HCT116 (cell line): ENCODE results near the gene TXLNG. TPM values are rescaled to one million over a fixed set of nuclear protein-coding genes. Genes with fewer than 3 reads are reported as not detected.

ENCODE experiments used
- ATAC-seq: fragments of 200-7000 bp; cut with Tn5 transposase; 2 replicates; pipeline ENCODE4 v1.9.1; 2020; ENCODE audit warnings: mild to moderate bottlenecking, moderate library complexity
- BruUV-seq: library from RNA; stranded (reverse); fragments of 400-500 nt; replicated peaks from 2 replicates; lab custom pipeline; 2021; lab: Mats Ljungman, UMichigan
- CTCF ChIA-PET: fragments of 300-600 bp; sonication (Branson Sonifier 250); formaldehyde crosslinking; loops from one replicate; lab custom pipeline; 2021; ENCODE audit warnings: antibody characterized with exemption; lab: Charles Lee
- POLR2A ChIA-PET: fragments of 300-600, 350-600 bp; sonication (Branson Sonifier 250); formaldehyde crosslinking; loops from one replicate; lab custom pipeline; 2021; ENCODE audit warnings: antibody characterized with exemption; lab: Charles Lee
- RAD21 ChIA-PET, 2 experiments: fragments of 300-600 bp; sonication (Branson Sonifier 250); formaldehyde crosslinking; loops; one replicate each; lab custom pipeline; 2023; ENCODE audit warnings: low total read pairs in 2 of 2; ENCODE audit not compliant: uncharacterized antibody in 2 of 2, unreplicated experiment in 2 of 2, low non-redundant PET in 1 of 2; lab: Charles Lee
- DNase-seq: peaks from one replicate; pipeline ENCODE4 v3.0.0-alpha.2; 2010; ENCODE audit warnings: low read depth, low spot score
- H2AFZ ChIP-seq: fragments of 200-600 bp; shearing (Covaris generic), sonication (generic); 2 replicates; pipeline ENCODE4 v1.6.1; 2017; ENCODE audit warnings: low read depth, mixed run types, mixed read lengths, antibody characterized with exemption, low read length; ENCODE audit not compliant: poor library complexity, severe bottlenecking
- H3K27ac ChIP-seq: 2 replicates; pipeline ENCODE4 v1.5.1; 2012; ENCODE audit warnings: low read depth, low read length
- H3K27me3 ChIP-seq: fragments of 200-600 bp; sonication (generic); 2 replicates; pipeline ENCODE4 v1.6.1; 2016; ENCODE audit warnings: mixed run types, low read length, mixed read lengths; ENCODE audit not compliant: insufficient read depth
- H3K36me3 ChIP-seq, 2 experiments: fragments of 200-500 bp in 1 of 2; fragments of 200-600 bp in 1 of 2; sonication (Bioruptor generic) in 1 of 2; sonication (generic) in 1 of 2; 2 replicates each; pipeline versions ENCODE4 v1.5.1 to v1.6.1; 2014 to 2016; ENCODE audit warnings: low read length in 2 of 2, inconsistent platforms in 1 of 2, mixed read lengths in 1 of 2, mixed run types in 1 of 2; ENCODE audit not compliant: insufficient read depth in 2 of 2, control insufficient read depth in 1 of 2
- H3K4me1 ChIP-seq, 2 experiments: fragments of 200-600 bp in 1 of 2; sonication (generic) in 1 of 2; 2 replicates each; pipeline versions ENCODE4 v1.5.1 to v1.6.1; 2012 to 2017; ENCODE audit warnings: low read length in 2 of 2, inconsistent platforms in 1 of 2, mild to moderate bottlenecking in 1 of 2, mixed read lengths in 1 of 2, mixed run types in 1 of 2, moderate library complexity in 1 of 2; ENCODE audit not compliant: insufficient read depth in 2 of 2, control insufficient read depth in 1 of 2
- H3K4me2 ChIP-seq: fragments of 200-600 bp; sonication (generic); 2 replicates; pipeline ENCODE4 v1.6.1; 2017; ENCODE audit warnings: mixed run types, low read length, mixed read lengths
- H3K4me3 ChIP-seq, 2 experiments: fragments of 200-600 bp in 1 of 2; sonication (generic) in 1 of 2; replicated peaks in 1 of 2; 2 replicates each; pipeline ENCODE4 v1.5.1; 2011 to 2016; ENCODE audit warnings: low read length in 2 of 2, control low read depth in 1 of 2, low read depth in 1 of 2, mild to moderate bottlenecking in 1 of 2, mixed read lengths in 1 of 2, mixed run types in 1 of 2
- H3K79me2 ChIP-seq: fragments of 200-600 bp; sonication (generic); 2 replicates; pipeline ENCODE4 v1.6.1; 2017; ENCODE audit warnings: mild to moderate bottlenecking, mixed run types, low read length, moderate library complexity, mixed read lengths; ENCODE audit not compliant: insufficient read depth
- H3K9ac ChIP-seq: fragments of 200-600 bp; sonication (generic); 2 replicates; pipeline ENCODE4 v1.6.1; 2016; ENCODE audit warnings: low read length, mixed read lengths
- H3K9me2 ChIP-seq: fragments of 200-600 bp; sonication (generic), shearing (Covaris generic); 2 replicates; pipeline ENCODE4 v1.6.1; 2017; ENCODE audit warnings: mixed run types, mild to moderate bottlenecking, moderate library complexity; ENCODE audit not compliant: insufficient read depth
- H3K9me3 ChIP-seq, 2 experiments: fragments of 200-500 bp in 1 of 2; fragments of 200-600 bp in 1 of 2; sonication (Bioruptor generic) in 1 of 2; sonication (generic) in 1 of 2; 2 replicates each; pipeline ENCODE4 v1.6.1; 2014 to 2017; ENCODE audit warnings: low read length in 2 of 2, mixed read lengths in 2 of 2, inconsistent platforms in 1 of 2, low read depth in 1 of 2, mild to moderate bottlenecking in 1 of 2, mixed run types in 1 of 2, moderate library complexity in 1 of 2; ENCODE audit not compliant: control insufficient read depth in 1 of 2, insufficient read depth in 1 of 2
- H4K20me1 ChIP-seq: fragments of 200-600 bp; sonication (generic), shearing (Covaris generic); 2 replicates; pipeline ENCODE4 v1.6.1; 2017; ENCODE audit warnings: mixed run types, mild to moderate bottlenecking, moderate library complexity; ENCODE audit not compliant: insufficient read depth
- CBX3 ChIP-seq: IDR thresholded peaks from 2 replicates; pipeline ENCODE4 v1.6.1; 2012; ENCODE audit warnings: low read depth
- CTCF ChIP-seq, 3 experiments: fragments of 200-600 bp in 1 of 3; sonication (generic) in 1 of 3; IDR thresholded peaks in 2 of 3; conservative IDR thresholded peaks in 1 of 3; 2 replicates each; pipeline ENCODE4 v1.5.1; 2012 to 2017; ENCODE audit warnings: low read depth in 2 of 3, low read length in 2 of 3, antibody characterized with exemption in 1 of 3, borderline replicate concordance in 1 of 3, control low read depth in 1 of 3, mild to moderate bottlenecking in 1 of 3, mixed read lengths in 1 of 3, mixed run types in 1 of 3, moderate library complexity in 1 of 3; ENCODE audit not compliant: insufficient read depth in 1 of 3
- EGR1 ChIP-seq: IDR thresholded peaks from 2 replicates; pipeline ENCODE4 v1.6.1; 2012; ENCODE audit warnings: low read depth
- ELF1 ChIP-seq: IDR thresholded peaks from 2 replicates; pipeline ENCODE4 v1.6.1; 2012; ENCODE audit warnings: low read depth, borderline replicate concordance
- EZH2 ChIP-seq: fragments of 200-600 bp; sonication (generic); IDR thresholded peaks from 2 replicates; pipeline ENCODE4 v1.6.1; 2017; ENCODE audit warnings: antibody characterized with exemption, mixed run types
- EZH2phosphoT487 ChIP-seq: fragments of 200-600 bp; IDR thresholded peaks from 2 replicates; pipeline ENCODE4 v1.6.1; 2018; ENCODE audit warnings: antibody characterized with exemption, borderline replicate concordance
- JUND ChIP-seq: IDR thresholded peaks from 2 replicates; pipeline ENCODE4 v1.6.1; 2012
- MAX ChIP-seq: IDR thresholded peaks from 2 replicates; pipeline ENCODE4 v1.6.1; 2012
- POLR2A ChIP-seq: IDR thresholded peaks from 2 replicates; pipeline ENCODE4 v1.7.0; 2011; ENCODE audit warnings: borderline replicate concordance; ENCODE audit not compliant: insufficient read depth, insufficient read length; ENCODE audit errors: extremely low read depth
- POLR2AphosphoS5 ChIP-seq: IDR thresholded peaks from 2 replicates; pipeline ENCODE4 v1.6.1; 2011; ENCODE audit warnings: mild to moderate bottlenecking, low read depth, low read length, moderate library complexity
- REST ChIP-seq: IDR thresholded peaks from 2 replicates; pipeline ENCODE4 v1.6.1; 2012; ENCODE audit warnings: low read depth
- SIN3A ChIP-seq: IDR thresholded peaks from 2 replicates; pipeline ENCODE4 v1.6.1; 2012; ENCODE audit warnings: low read depth
- SP1 ChIP-seq: IDR thresholded peaks from 2 replicates; pipeline ENCODE4 v1.6.1; 2012; ENCODE audit warnings: low read depth
- TCF7L2 ChIP-seq: IDR thresholded peaks from 2 replicates; pipeline ENCODE4 v1.7.0; 2011; ENCODE audit warnings: borderline replicate concordance, inconsistent platforms; ENCODE audit not compliant: insufficient read depth, insufficient read length; ENCODE audit errors: extremely low read depth
- YY1 ChIP-seq: IDR thresholded peaks from 2 replicates; pipeline ENCODE4 v1.6.1; 2011; ENCODE audit warnings: low read length, low read depth, moderate library complexity, mild to moderate bottlenecking; ENCODE audit not compliant: insufficient replicate concordance; ENCODE audit errors: extremely low read depth
- ZBTB33 ChIP-seq: IDR thresholded peaks from 2 replicates; pipeline ENCODE4 v1.6.1; 2011; ENCODE audit warnings: mild to moderate bottlenecking, low read length, moderate library complexity; ENCODE audit not compliant: insufficient replicate concordance; ENCODE audit errors: extremely low read depth
- ZFX ChIP-seq: fragments of 450-650 bp; IDR thresholded peaks from 2 replicates; pipeline ENCODE4 v1.6.1; 2017
- ZNF274 ChIP-seq: fragments of 200-500 bp; sonication (Bioruptor generic); IDR thresholded peaks from 2 replicates; pipeline ENCODE4 v1.6.1; 2014; ENCODE audit warnings: mild to moderate bottlenecking, low read depth, low read length, inconsistent platforms
- intact Hi-C: fragments of 100-400 bp; cut with micrococcal nuclease; formaldehyde crosslinking; loops from 2 replicates; pipeline ENCODE4 v1.10.0; 2022
- total RNA-seq: library from RNA; stranded (reverse); gene quantifications from one replicate; pipeline ENCODE4 v1.2.1, GENCODE V29; 2021; ENCODE audit not compliant: unreplicated experiment

The TXLNG gene
- total RNA-seq, 1 experiment from 2014 or later, result 22.9 TPM

GRCh38 chrX:16856744-16857143 is 70.5 kb downstream of the TXLNG start:
- no peak overlapping the region for H3K9ac ChIP-seq
- intact Hi-C loops, result no loop called here
- H3K4me3 ChIP-seq, result no peak overlapping the region
- no peaks in the 10 kb centered on the region for H4K20me1 ChIP-seq
- DNase-seq (no peak), ATAC-seq (no peak)
- peaks cover 89% of the 10 kb centered on the region for H3K79me2 ChIP-seq
- H3K9me2 ChIP-seq, result no peaks in the 10 kb centered on the region
- H3K4me1 ChIP-seq, result peaks cover 0 to 13% of the 10 kb centered on the region in 2 experiments; a peak in 1 of 4 replicates
- no TSS peak for BruUV-seq
- H3K27me3 ChIP-seq, result no peaks in the 10 kb centered on the region
- no peak overlapping the region for H2AFZ ChIP-seq
- H3K27ac ChIP-seq, result no peak overlapping the region
- ChIA-PET RAD21 (no interaction called here), CTCF (interaction anchor here (0.9 kb wide), 1 partner anchor 190 kb away, joined by 5 read pairs; no protein-coding TSS in a partner anchor), POLR2A (no interaction called here)
- TF ChIP-seq CTCF (IDR thresholded peaks at IDR 0.05 in 2 of 3, conservative IDR thresholded peaks at IDR 0.05 in 1 of 3; ENCODE audit: borderline replicate concordance in 1 of 3, insufficient read depth in 1 of 3, low read depth in 2 of 3, low read length in 2 of 3) (no peak), EZH2phosphoT487 (no peak), YY1 (no peak), SP1 (no peak), EZH2 (no peak), ZFX (no peak), CBX3 (no peak), POLR2A (no peak), ZNF274 (no peak), SIN3A (no peak), ELF1 (no peak), REST (no peak), TCF7L2 (no peak), MAX (no peak), JUND (no peak), EGR1 (no peak), POLR2AphosphoS5 (no peak), ZBTB33 (no peak)
- H3K4me2 ChIP-seq, result no peak overlapping the region
- H3K36me3 ChIP-seq, result peaks cover 27 to 28% of the 10 kb centered on the region in 2 experiments
- H3K9me3 ChIP-seq, result no peaks in the 10 kb centered on the region
